Right ventricle myocardium inferior (tissue), 1 donor: ENCODE data around the gene PLCH1. TPM values are rescaled to one million over a fixed set of nuclear protein-coding genes. Genes with fewer than 3 reads are reported as not detected.

Experiments
- ATAC-seq: fragments of 200-7000 bp; cut with Tn5 transposase; one replicate; pipeline ENCODE4 v1.9.1; 2020; ENCODE audit warnings: mild to moderate bottlenecking, moderate library complexity
- DNase-seq: peaks from one replicate; pipeline ENCODE4 v3.0.0; 2021; ENCODE audit errors: missing footprints
- intact Hi-C: fragments of 100-400 bp; cut with DNase I; formaldehyde crosslinking; loops from one replicate; pipeline ENCODE4 v1.11.0; 2022
- total RNA-seq: library from RNA; stranded (reverse); fragmentation: NEBNext Ultra II Directional; extraction: Animal tissue kit (Norgen Biotek cat#: 25700); gene quantifications from one replicate; pipeline ENCODE4 v1.2.1, GENCODE V29; 2021
- donor health status: DM: no; HTN: yes; CAD: no; lungs with severe emphysema.

The PLCH1 gene
- total RNA-seq, 1 donor from 2014 or later = 1.3 TPM

GRCh38 chr3:155387571-155387970 is 357.3 kb downstream of the PLCH1 start:
- DNase-seq = no peak
- no peak for ATAC-seq
- intact Hi-C loops = loop anchor here (5.0 to 10.0 kb wide), 2 partner anchors 60 to 487 kb away; partner anchors contain the start of gene GMPS

GRCh38 chr3:155386919-155387318 is 358.0 kb downstream of the PLCH1 start:
- ATAC-seq (peak; percentile 51), DNase-seq (no peak)
- intact Hi-C loops = loop anchor here (5.0 to 10.0 kb wide), 2 partner anchors 60 to 488 kb away; partner anchors contain the start of gene GMPS

- ATAC-seq (peak; percentile 75), DNase-seq (no peak)
- intact Hi-C loops = loop anchor here (5.0 to 10.0 kb wide), 2 partner anchors 61 to 489 kb away; partner anchors contain the start of gene GMPS
These were observed 358.8 kb downstream of the PLCH1 start for GRCh38 chr3:155385896-155386625.

- intact Hi-C loops = loop anchor here (2.0 to 10.0 kb wide), 2 partner anchors 320 to 492 kb away; partner anchors contain the start of gene GMPS
- ATAC-seq (peak; percentile 78), DNase-seq (peak; percentile 85)
These were observed 362.4 kb downstream of the PLCH1 start for GRCh38 chr3:155382396-155383042.

GRCh38 chr3:155377847-155378246 is 367.0 kb downstream of the PLCH1 start:
- DNase-seq = no peak
- intact Hi-C loops = no loop called here
- no peak for ATAC-seq

- DNase-seq = no peak
- intact Hi-C loops = no loop called here
- ATAC-seq = no peak
These were observed 367.8 kb downstream of the PLCH1 start for GRCh38 chr3:155377071-155377470.

GRCh38 chr3:155372281-155372680 is 372.6 kb downstream of the PLCH1 start:
- DNase-seq = no peak

GRCh38 chr3:155370764-155371503 is 373.9 kb downstream of the PLCH1 start:
- intact Hi-C loops = no loop called here
- ATAC-seq = no peak
- DNase-seq = no peak

More at GRCh38 chr3:155372281-155372680, 372.6 kb downstream of the PLCH1 start:
- intact Hi-C loops = no loop called here
- no peak for ATAC-seq

GRCh38 chr3:155370198-155370597 is 374.7 kb downstream of the PLCH1 start:
- peak; percentile 96 for ATAC-seq
- peak; percentile 78 for DNase-seq
- intact Hi-C loops = no loop called here

- DNase-seq = no peak
- intact Hi-C loops = no loop called here
- ATAC-seq = no peak
These were observed 375.1 kb downstream of the PLCH1 start for GRCh38 chr3:155369735-155370134.

- ATAC-seq = no peak
- intact Hi-C loops = no loop called here
- DNase-seq = no peak
These were observed 375.6 kb downstream of the PLCH1 start for GRCh38 chr3:155369244-155369643.

- no peak for DNase-seq
- intact Hi-C loops = no loop called here
- ATAC-seq = no peak
These were observed 376.1 kb downstream of the PLCH1 start for GRCh38 chr3:155368786-155369185.

- ATAC-seq (no peak), DNase-seq (no peak)
- intact Hi-C loops = no loop called here
These were observed 377.4 kb downstream of the PLCH1 start for GRCh38 chr3:155367506-155367905.

GRCh38 chr3:155365178-155365783 is 379.6 kb downstream of the PLCH1 start:
- intact Hi-C loops = no loop called here
- no peak for DNase-seq
- ATAC-seq = no peak

- DNase-seq = no peak
- ATAC-seq = no peak
- intact Hi-C loops = no loop called here
These were observed 380.4 kb downstream of the PLCH1 start for GRCh38 chr3:155364492-155364891.

- ATAC-seq (no peak), DNase-seq (no peak)
- intact Hi-C loops = no loop called here
These were observed 381.2 kb downstream of the PLCH1 start for GRCh38 chr3:155363690-155364070.

- intact Hi-C loops = no loop called here
- DNase-seq = no peak
These were observed 381.8 kb downstream of the PLCH1 start for GRCh38 chr3:155362808-155363689.

GRCh38 chr3:155360281-155360680 is 384.6 kb downstream of the PLCH1 start:
- DNase-seq = no peak
- intact Hi-C loops = no loop called here

More at GRCh38 chr3:155362808-155363689, 381.8 kb downstream of the PLCH1 start:
- no peak for ATAC-seq

More at GRCh38 chr3:155360281-155360680, 384.6 kb downstream of the PLCH1 start:
- ATAC-seq = no peak
